GM23338 (cell line): ENCODE data around the gene C4orf36. TPM values are rescaled to one million over a fixed set of nuclear protein-coding genes. Genes with fewer than 3 reads are reported as not detected.

ENCODE experiments used
- ATAC-seq: fragments of 200-7000 bp; cut with Tn5 transposase; 3 replicates; pipeline ENCODE4 v1.9.1; 2020
- DNase-seq: peaks from one replicate; pipeline ENCODE4 v3.0.0-alpha.2; 2015; ENCODE audit warnings: low spot score
- H2AFZ ChIP-seq: fragments of 200-600 bp; sonication (generic); 2 replicates; pipeline ENCODE4 v1.8.0; 2016; ENCODE audit warnings: antibody characterized with exemption, mild to moderate bottlenecking, moderate library complexity
- H3F3A ChIP-seq: fragments of 200-600 bp; sonication (generic); replicated peaks from 2 replicates; pipeline ENCODE4 v1.8.0; 2017; ENCODE audit warnings: antibody characterized with exemption, mixed run types, low read depth
- H3K27ac ChIP-seq: fragments of 200-600 bp; sonication (generic); 2 replicates; pipeline ENCODE4 v1.6.1; 2016; ENCODE audit warnings: low read depth
- H3K27me3 ChIP-seq: fragments of 200-600 bp; sonication (generic); 2 replicates; pipeline ENCODE4 v1.8.0; 2016; ENCODE audit warnings: mild to moderate bottlenecking, mixed run types, moderate library complexity; ENCODE audit not compliant: insufficient read depth
- H3K36me3 ChIP-seq: fragments of 200-600 bp; sonication (generic); 2 replicates; pipeline ENCODE4 v1.8.0; 2016; ENCODE audit warnings: mild to moderate bottlenecking; ENCODE audit not compliant: insufficient read depth
- H3K4me1 ChIP-seq: fragments of 200-600 bp; sonication (generic); 2 replicates; pipeline ENCODE4 v1.8.0; 2016; ENCODE audit warnings: mild to moderate bottlenecking, moderate library complexity; ENCODE audit not compliant: insufficient read depth
- H3K4me2 ChIP-seq: fragments of 200-600 bp; sonication (generic); 2 replicates; pipeline ENCODE4 v1.7.1; 2017; ENCODE audit warnings: mixed run types
- H3K4me3 ChIP-seq: fragments of 200-600 bp; sonication (generic); 2 replicates; pipeline ENCODE4 v1.6.1; 2016; ENCODE audit warnings: mixed run types
- H3K79me2 ChIP-seq: fragments of 200-600 bp; sonication (generic); replicated peaks from 2 replicates; pipeline ENCODE4 v1.8.0; 2017; ENCODE audit warnings: mild to moderate bottlenecking; ENCODE audit not compliant: insufficient read depth
- H3K9me2 ChIP-seq: fragments of 200-600 bp; sonication (generic); 2 replicates; pipeline ENCODE4 v1.8.0; 2017; ENCODE audit not compliant: insufficient read depth
- H4K20me1 ChIP-seq: fragments of 200-600 bp; sonication (generic); replicated peaks from 2 replicates; pipeline ENCODE4 v1.8.0; 2017; ENCODE audit warnings: mild to moderate bottlenecking; ENCODE audit not compliant: insufficient read depth
- H3K27ac Mint-ChIP-seq: 2 replicates; pipeline ENCODE4 v1.8.0; 2020; ENCODE audit warnings: inconsistent platforms, mild to moderate bottlenecking, moderate library complexity, mixed read lengths
- H3K27me3 Mint-ChIP-seq: 3 replicates; pipeline ENCODE4 v1.8.0; 2022; ENCODE audit warnings: low read depth, mild to moderate bottlenecking, moderate library complexity, mixed read lengths, inconsistent platforms; ENCODE audit not compliant: insufficient read depth, poor library complexity
- H3K36me3 Mint-ChIP-seq: 3 replicates; pipeline ENCODE4 v1.8.0; 2021; ENCODE audit warnings: low read depth, mild to moderate bottlenecking, inconsistent platforms, moderate library complexity, mixed read lengths
- H3K4me1 Mint-ChIP-seq: 3 replicates; pipeline ENCODE4 v1.8.0; 2020; ENCODE audit warnings: mild to moderate bottlenecking, inconsistent platforms, mixed read lengths
- H3K4me3 Mint-ChIP-seq: 3 replicates; pipeline ENCODE4 v1.8.0; 2021; ENCODE audit warnings: moderate library complexity, mild to moderate bottlenecking, inconsistent platforms, mixed read lengths
- H3K9me3 Mint-ChIP-seq: 3 replicates; pipeline ENCODE4 v1.8.0; 2020; ENCODE audit warnings: moderate library complexity, mild to moderate bottlenecking, inconsistent platforms, mixed read lengths
- CREB1 ChIP-seq: fragments of 250-450 bp; sonication (Bioruptor Pico); IDR thresholded peaks from 2 replicates; pipeline ENCODE4 v1.5.0; 2020; ENCODE audit warnings: low read depth, mild to moderate bottlenecking, moderate library complexity
- EZH2 ChIP-seq: fragments of 200-600 bp; sonication (generic); IDR thresholded peaks from one replicate; pipeline ENCODE4 v1.8.0; 2017; ENCODE audit warnings: antibody characterized with exemption, mild to moderate bottlenecking, low read depth; ENCODE audit not compliant: unreplicated experiment
- EZH2phosphoT487 ChIP-seq: fragments of 200-600 bp; sonication (generic); IDR thresholded peaks from one replicate; pipeline ENCODE4 v1.8.1; 2018; ENCODE audit warnings: antibody characterized with exemption; ENCODE audit not compliant: unreplicated experiment
- JUNB ChIP-seq: IDR thresholded peaks from one replicate; pipeline ENCODE4 v1.6.1; 2016; ENCODE audit warnings: antibody characterized with exemption; ENCODE audit not compliant: unreplicated experiment
- NANOG ChIP-seq: IDR thresholded peaks from 2 replicates; pipeline ENCODE4 v1.6.1; 2016; ENCODE audit warnings: antibody characterized with exemption, borderline replicate concordance
- POLR2AphosphoS5 ChIP-seq: IDR thresholded peaks from 2 replicates; pipeline ENCODE4 v1.6.1; 2016; ENCODE audit warnings: antibody characterized with exemption, low read depth
- STAT1 ChIP-seq: IDR thresholded peaks from one replicate; pipeline ENCODE4 v1.6.1; 2016; ENCODE audit warnings: antibody characterized with exemption; ENCODE audit not compliant: unreplicated experiment
- ZNF114 ChIP-seq: fragments of 250-450 bp; sonication (Bioruptor Pico); IDR thresholded peaks from 2 replicates; pipeline ENCODE4 v1.5.0; 2020; ENCODE audit warnings: mild to moderate bottlenecking, moderate library complexity
- ZNF331 ChIP-seq: fragments of 250-450 bp; sonication (Bioruptor Pico); IDR thresholded peaks from 2 replicates; pipeline ENCODE4 v1.5.0; 2020; ENCODE audit warnings: low read depth, mild to moderate bottlenecking, moderate library complexity
- polyA plus RNA-seq: library from polyadenylated mRNA; unstranded; fragments of >200 nt; fragmentation: Nextera tagmentation; extraction: Ambion mirVana; gene quantifications from 2 replicates; pipeline ENCODE4 v1.2.1, GENCODE V29; 2016
- total RNA-seq: library from RNA; depleted of rRNA; stranded (reverse); fragments of >200 nt; shearing (Covaris generic); gene quantifications from 2 replicates; pipeline ENCODE4 v1.2.3, GENCODE V29; 2014
- TF ChIP-seq, protein P1 (sequence below): IDR thresholded peaks from 2 replicates; pipeline ENCODE4 v1.6.1; 2016; ENCODE audit warnings: antibody characterized with exemption
- TF ChIP-seq, protein P2 (sequence below): fragments of 250-450 bp; sonication (Bioruptor Pico); IDR thresholded peaks from 2 replicates; pipeline ENCODE4 v1.5.0; 2020; ENCODE audit warnings: mild to moderate bottlenecking, moderate library complexity
- TF ChIP-seq, protein P3 (sequence below), 2 experiments: fragments of 200-600 bp in 1 of 2; sonication (generic) in 1 of 2; conservative IDR thresholded peaks; 2 replicates each; pipeline versions ENCODE4 v1.5.1 to v1.6.1; 2016 to 2017; ENCODE audit warnings: antibody characterized with exemption in 2 of 2, low read depth in 2 of 2, mild to moderate bottlenecking in 2 of 2, moderate library complexity in 1 of 2

Gene C4orf36
- total and polyA plus RNA-seq, 2 experiments from 2014 or later: 1.1 to 1.6 TPM

DNA sequence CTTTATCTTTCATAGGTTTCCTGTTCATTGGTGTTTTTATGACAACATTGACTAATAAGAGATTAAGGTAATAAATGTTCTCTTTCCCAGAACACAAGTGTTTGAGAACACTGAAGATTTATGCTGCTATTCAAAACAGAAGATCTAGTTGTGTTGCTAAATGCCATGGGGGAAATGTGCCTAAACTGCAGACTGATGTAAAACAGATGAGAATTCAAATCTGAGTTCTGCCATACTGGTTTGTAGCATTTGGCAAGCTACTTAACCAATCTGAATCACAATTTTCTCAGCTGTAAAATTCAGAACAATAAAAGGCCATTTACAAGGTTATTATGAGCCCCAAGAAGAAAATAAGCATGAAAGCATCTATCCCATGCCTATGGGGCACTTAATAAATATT, 45.3 kb downstream of the C4orf36 start:
- H3K4me3 ChIP-seq: no peak overlapping the region
- Mint-ChIP-seq H3K9me3 (no peaks in the 10 kb centered on the region), H3K27me3 (peaks cover 3% of the 10 kb centered on the region), H3K4me1 (peaks cover 7% of the 10 kb centered on the region), H3K4me3 (no peak overlapping the region), H3K36me3 (no peaks in the 10 kb centered on the region), H3K27ac (no peak overlapping the region)
- H3K27me3 ChIP-seq: no peaks in the 10 kb centered on the region
- ATAC-seq (no peak), DNase-seq (no peak)
- no peaks in the 10 kb centered on the region for H3K36me3 ChIP-seq
- H3K79me2 ChIP-seq: no peaks in the 10 kb centered on the region
- peaks cover 8% of the 10 kb centered on the region for H3K9me2 ChIP-seq
- H4K20me1 ChIP-seq: no peaks in the 10 kb centered on the region
- no peak overlapping the region for H3K4me2 ChIP-seq
- no peaks in the 10 kb centered on the region for H3F3A ChIP-seq
- no peaks in the 10 kb centered on the region for H3K4me1 ChIP-seq
- H2AFZ ChIP-seq: no peak overlapping the region
- no peak overlapping the region for H3K27ac ChIP-seq
- TF ChIP-seq, protein P1, sequence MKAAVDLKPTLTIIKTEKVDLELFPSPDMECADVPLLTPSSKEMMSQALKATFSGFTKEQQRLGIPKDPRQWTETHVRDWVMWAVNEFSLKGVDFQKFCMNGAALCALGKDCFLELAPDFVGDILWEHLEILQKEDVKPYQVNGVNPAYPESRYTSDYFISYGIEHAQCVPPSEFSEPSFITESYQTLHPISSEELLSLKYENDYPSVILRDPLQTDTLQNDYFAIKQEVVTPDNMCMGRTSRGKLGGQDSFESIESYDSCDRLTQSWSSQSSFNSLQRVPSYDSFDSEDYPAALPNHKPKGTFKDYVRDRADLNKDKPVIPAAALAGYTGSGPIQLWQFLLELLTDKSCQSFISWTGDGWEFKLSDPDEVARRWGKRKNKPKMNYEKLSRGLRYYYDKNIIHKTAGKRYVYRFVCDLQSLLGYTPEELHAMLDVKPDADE: no peak
- TF ChIP-seq JUNB (no peak), NANOG (no peak), POLR2AphosphoS5 (no peak), ZNF331 (CRISPR knock-in tag) (no peak), ZNF114 (no peak), EZH2phosphoT487 (no peak), EZH2 (no peak), STAT1 (no peak), CREB1 (CRISPR knock-in tag) (no peak)
- TF ChIP-seq, protein P2, sequence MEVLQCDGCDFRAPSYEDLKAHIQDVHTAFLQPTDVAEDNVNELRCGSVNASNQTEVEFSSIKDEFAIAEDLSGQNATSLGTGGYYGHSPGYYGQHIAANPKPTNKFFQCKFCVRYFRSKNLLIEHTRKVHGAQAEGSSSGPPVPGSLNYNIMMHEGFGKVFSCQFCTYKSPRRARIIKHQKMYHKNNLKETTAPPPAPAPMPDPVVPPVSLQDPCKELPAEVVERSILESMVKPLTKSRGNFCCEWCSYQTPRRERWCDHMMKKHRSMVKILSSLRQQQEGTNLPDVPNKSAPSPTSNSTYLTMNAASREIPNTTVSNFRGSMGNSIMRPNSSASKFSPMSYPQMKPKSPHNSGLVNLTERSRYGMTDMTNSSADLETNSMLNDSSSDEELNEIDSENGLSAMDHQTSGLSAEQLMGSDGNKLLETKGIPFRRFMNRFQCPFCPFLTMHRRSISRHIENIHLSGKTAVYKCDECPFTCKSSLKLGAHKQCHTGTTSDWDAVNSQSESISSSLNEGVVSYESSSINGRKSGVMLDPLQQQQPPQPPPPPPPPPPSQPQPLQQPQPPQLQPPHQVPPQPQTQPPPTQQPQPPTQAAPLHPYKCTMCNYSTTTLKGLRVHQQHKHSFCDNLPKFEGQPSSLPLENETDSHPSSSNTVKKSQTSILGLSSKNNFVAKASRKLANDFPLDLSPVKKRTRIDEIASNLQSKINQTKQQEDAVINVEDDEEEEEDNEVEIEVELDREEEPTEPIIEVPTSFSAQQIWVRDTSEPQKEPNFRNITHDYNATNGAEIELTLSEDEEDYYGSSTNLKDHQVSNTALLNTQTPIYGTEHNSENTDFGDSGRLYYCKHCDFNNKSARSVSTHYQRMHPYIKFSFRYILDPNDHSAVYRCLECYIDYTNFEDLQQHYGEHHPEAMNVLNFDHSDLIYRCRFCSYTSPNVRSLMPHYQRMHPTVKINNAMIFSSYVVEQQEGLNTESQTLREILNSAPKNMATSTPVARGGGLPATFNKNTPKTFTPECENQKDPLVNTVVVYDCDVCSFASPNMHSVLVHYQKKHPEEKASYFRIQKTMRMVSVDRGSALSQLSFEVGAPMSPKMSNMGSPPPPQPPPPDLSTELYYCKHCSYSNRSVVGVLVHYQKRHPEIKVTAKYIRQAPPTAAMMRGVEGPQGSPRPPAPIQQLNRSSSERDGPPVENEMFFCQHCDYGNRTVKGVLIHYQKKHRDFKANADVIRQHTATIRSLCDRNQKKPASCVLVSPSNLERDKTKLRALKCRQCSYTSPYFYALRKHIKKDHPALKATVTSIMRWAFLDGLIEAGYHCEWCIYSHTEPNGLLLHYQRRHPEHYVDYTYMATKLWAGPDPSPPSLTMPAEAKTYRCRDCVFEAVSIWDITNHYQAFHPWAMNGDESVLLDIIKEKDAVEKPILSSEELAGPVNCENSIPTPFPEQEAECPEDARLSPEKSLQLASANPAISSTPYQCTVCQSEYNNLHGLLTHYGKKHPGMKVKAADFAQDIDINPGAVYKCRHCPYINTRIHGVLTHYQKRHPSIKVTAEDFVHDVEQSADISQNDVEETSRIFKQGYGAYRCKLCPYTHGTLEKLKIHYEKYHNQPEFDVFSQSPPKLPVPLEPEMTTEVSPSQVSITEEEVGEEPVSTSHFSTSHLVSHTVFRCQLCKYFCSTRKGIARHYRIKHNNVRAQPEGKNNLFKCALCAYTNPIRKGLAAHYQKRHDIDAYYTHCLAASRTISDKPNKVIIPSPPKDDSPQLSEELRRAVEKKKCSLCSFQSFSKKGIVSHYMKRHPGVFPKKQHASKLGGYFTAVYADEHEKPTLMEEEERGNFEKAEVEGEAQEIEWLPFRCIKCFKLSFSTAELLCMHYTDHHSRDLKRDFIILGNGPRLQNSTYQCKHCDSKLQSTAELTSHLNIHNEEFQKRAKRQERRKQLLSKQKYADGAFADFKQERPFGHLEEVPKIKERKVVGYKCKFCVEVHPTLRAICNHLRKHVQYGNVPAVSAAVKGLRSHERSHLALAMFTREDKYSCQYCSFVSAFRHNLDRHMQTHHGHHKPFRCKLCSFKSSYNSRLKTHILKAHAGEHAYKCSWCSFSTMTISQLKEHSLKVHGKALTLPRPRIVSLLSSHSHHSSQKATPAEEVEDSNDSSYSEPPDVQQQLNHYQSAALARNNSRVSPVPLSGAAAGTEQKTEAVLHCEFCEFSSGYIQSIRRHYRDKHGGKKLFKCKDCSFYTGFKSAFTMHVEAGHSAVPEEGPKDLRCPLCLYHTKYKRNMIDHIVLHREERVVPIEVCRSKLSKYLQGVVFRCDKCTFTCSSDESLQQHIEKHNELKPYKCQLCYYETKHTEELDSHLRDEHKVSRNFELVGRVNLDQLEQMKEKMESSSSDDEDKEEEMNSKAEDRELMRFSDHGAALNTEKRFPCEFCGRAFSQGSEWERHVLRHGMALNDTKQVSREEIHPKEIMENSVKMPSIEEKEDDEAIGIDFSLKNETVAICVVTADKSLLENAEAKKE (CRISPR knock-in tag): no peak
- TF ChIP-seq, protein P3, sequence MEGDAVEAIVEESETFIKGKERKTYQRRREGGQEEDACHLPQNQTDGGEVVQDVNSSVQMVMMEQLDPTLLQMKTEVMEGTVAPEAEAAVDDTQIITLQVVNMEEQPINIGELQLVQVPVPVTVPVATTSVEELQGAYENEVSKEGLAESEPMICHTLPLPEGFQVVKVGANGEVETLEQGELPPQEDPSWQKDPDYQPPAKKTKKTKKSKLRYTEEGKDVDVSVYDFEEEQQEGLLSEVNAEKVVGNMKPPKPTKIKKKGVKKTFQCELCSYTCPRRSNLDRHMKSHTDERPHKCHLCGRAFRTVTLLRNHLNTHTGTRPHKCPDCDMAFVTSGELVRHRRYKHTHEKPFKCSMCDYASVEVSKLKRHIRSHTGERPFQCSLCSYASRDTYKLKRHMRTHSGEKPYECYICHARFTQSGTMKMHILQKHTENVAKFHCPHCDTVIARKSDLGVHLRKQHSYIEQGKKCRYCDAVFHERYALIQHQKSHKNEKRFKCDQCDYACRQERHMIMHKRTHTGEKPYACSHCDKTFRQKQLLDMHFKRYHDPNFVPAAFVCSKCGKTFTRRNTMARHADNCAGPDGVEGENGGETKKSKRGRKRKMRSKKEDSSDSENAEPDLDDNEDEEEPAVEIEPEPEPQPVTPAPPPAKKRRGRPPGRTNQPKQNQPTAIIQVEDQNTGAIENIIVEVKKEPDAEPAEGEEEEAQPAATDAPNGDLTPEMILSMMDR (conservative IDR thresholded peaks at IDR 0.05; ENCODE audit: low read depth in 2 of 2): no peak
